Caco-2 (cell line): Measurements from ENCODE around the gene ABCA13. TPM values are rescaled to one million over a fixed set of nuclear protein-coding genes. Genes with fewer than 3 reads are reported as not detected.

ENCODE experiments used
- BruUV-seq: library from RNA; stranded (reverse); fragments of 400-500 nt; replicated peaks from 2 replicates; lab custom pipeline; 2021; lab: Mats Ljungman, UMichigan
- CTCF ChIA-PET: fragments of 300-600 bp; sonication (Branson Sonifier 250); formaldehyde crosslinking; loops from one replicate; lab custom pipeline; 2022; ENCODE audit warnings: antibody characterized with exemption; lab: Charles Lee
- POLR2A ChIA-PET: fragments of 300-600 bp; sonication (Branson Sonifier 250); formaldehyde crosslinking; loops from one replicate; lab custom pipeline; 2022; ENCODE audit warnings: antibody characterized with exemption; lab: Charles Lee
- DNase-seq, 2 experiments: peaks; one replicate each; pipeline versions ENCODE4 v3.0.0 to v3.0.0-alpha.2; 2020 to 2022
- H3K27me3 ChIP-seq: replicated peaks from 2 replicates; pipeline ENCODE4 v1.6.0; 2011; ENCODE audit warnings: low read length; ENCODE audit not compliant: control insufficient read depth, insufficient read depth
- H3K36me3 ChIP-seq: 2 replicates; pipeline ENCODE4 v1.5.1; 2011; ENCODE audit warnings: low read length; ENCODE audit not compliant: control insufficient read depth, insufficient read depth
- H3K4me1 ChIP-seq: fragments of 250-450 bp; sonication (Bioruptor Pico); 2 replicates; pipeline ENCODE4 v1.5.1; 2020; ENCODE audit warnings: mild to moderate bottlenecking
- H3K4me3 ChIP-seq: 2 replicates; pipeline ENCODE4 v1.5.1; 2011; ENCODE audit warnings: low read depth, mild to moderate bottlenecking, control low read depth, low read length
- H3K9me3 ChIP-seq: fragments of 250-450 bp; sonication (Bioruptor Pico); 2 replicates; pipeline ENCODE4 v1.5.1; 2020; ENCODE audit warnings: mild to moderate bottlenecking, moderate library complexity
- H3K27ac Mint-ChIP-seq: one replicate; pipeline ENCODE4 v1.8.0; 2022; ENCODE audit warnings: mixed read lengths; ENCODE audit not compliant: unreplicated experiment
- H3K27me3 Mint-ChIP-seq: one replicate; pipeline ENCODE4 v1.8.0; 2022; ENCODE audit warnings: mixed read lengths; ENCODE audit not compliant: insufficient read depth, unreplicated experiment
- H3K36me3 Mint-ChIP-seq: one replicate; pipeline ENCODE4 v1.8.0; 2022; ENCODE audit warnings: mild to moderate bottlenecking, mixed read lengths; ENCODE audit not compliant: insufficient read depth, unreplicated experiment
- H3K4me1 Mint-ChIP-seq: one replicate; pipeline ENCODE4 v1.8.0; 2022; ENCODE audit warnings: low read depth, mixed read lengths; ENCODE audit not compliant: unreplicated experiment
- H3K4me3 Mint-ChIP-seq: one replicate; pipeline ENCODE4 v1.8.0; 2022; ENCODE audit warnings: mild to moderate bottlenecking, moderate library complexity, mixed read lengths; ENCODE audit not compliant: unreplicated experiment
- H3K9me3 Mint-ChIP-seq: one replicate; pipeline ENCODE4 v1.8.0; 2022; ENCODE audit warnings: mixed read lengths; ENCODE audit not compliant: unreplicated experiment
- CTCF ChIP-seq, 2 experiments: fragments of 200-600 bp in 1 of 2; IDR thresholded peaks; 1 replicate in 1 of 2; 2 replicates in 1 of 2; pipeline versions ENCODE4 v1.5.1 to v1.8.0; 2011 to 2022; ENCODE audit warnings: antibody characterized with exemption in 1 of 2, control low read depth in 1 of 2, inconsistent platforms in 1 of 2, low read depth in 1 of 2, low read length in 1 of 2, mild to moderate bottlenecking in 1 of 2, moderate library complexity in 1 of 2; ENCODE audit not compliant: insufficient read depth in 1 of 2, severe bottlenecking in 1 of 2, unreplicated experiment in 1 of 2
- intact Hi-C: fragments of 100-400 bp; cut with micrococcal nuclease; formaldehyde crosslinking; loops from one replicate; pipeline ENCODE4 v1.10.0; 2022; ENCODE audit not compliant: unreplicated experiment
- total RNA-seq: library from RNA; stranded (reverse); gene quantifications from 2 replicates; pipeline ENCODE4 v1.2.3, GENCODE V29; 2022

Gene ABCA13
- total RNA-seq, 1 experiment from 2014 or later = 0.07 TPM

- Mint-ChIP-seq H3K27ac (no peak overlapping the region), H3K27me3 (no peaks in the 10 kb centered on the region), H3K36me3 (no peaks in the 10 kb centered on the region), H3K9me3 (no peaks in the 10 kb centered on the region), H3K4me3 (no peak overlapping the region), H3K4me1 (no peaks in the 10 kb centered on the region)
- no peak overlapping the region for H3K4me3 ChIP-seq
- BruUV-seq = no TSS peak
- H3K9me3 ChIP-seq = peaks cover 3% of the 10 kb centered on the region; the same call in 1 of the 2 replicates
- DNase-seq = no peak
- ChIA-PET CTCF (no interaction called here), POLR2A (no interaction called here)
- no peaks in the 10 kb centered on the region for H3K36me3 ChIP-seq
- intact Hi-C loops = no loop called here
- TF ChIP-seq CTCF (IDR thresholded peaks at IDR 0.05; ENCODE audit: insufficient read depth in 1 of 2, low read depth in 1 of 2, low read length in 1 of 2, severe bottlenecking in 1 of 2, unreplicated experiment in 1 of 2) = no peak
- no peaks in the 10 kb centered on the region for H3K27me3 ChIP-seq
- no peaks in the 10 kb centered on the region for H3K4me1 ChIP-seq
Observed at GRCh38 chr7:48660306-48660870, 489.1 kb downstream of the ABCA13 start.

- no TSS peak for BruUV-seq
- H3K36me3 Mint-ChIP-seq = no peaks in the 10 kb centered on the region
- H3K27ac Mint-ChIP-seq = no peak overlapping the region
- POLR2A ChIA-PET = no interaction called here
- H3K4me3 ChIP-seq = no peak overlapping the region
- H3K4me3 Mint-ChIP-seq = no peak overlapping the region
- H3K9me3 ChIP-seq = peaks cover 3% of the 10 kb centered on the region; the same call in 1 of the 2 replicates
- no peak for DNase-seq
- H3K27me3 Mint-ChIP-seq = no peaks in the 10 kb centered on the region
- H3K4me1 Mint-ChIP-seq = no peaks in the 10 kb centered on the region
- no peaks in the 10 kb centered on the region for H3K36me3 ChIP-seq
- H3K4me1 ChIP-seq = no peaks in the 10 kb centered on the region
- no peaks in the 10 kb centered on the region for H3K27me3 ChIP-seq
- no peaks in the 10 kb centered on the region for H3K9me3 Mint-ChIP-seq
- no peak for TF ChIP-seq CTCF (IDR thresholded peaks at IDR 0.05; ENCODE audit: insufficient read depth in 1 of 2, low read depth in 1 of 2, low read length in 1 of 2, severe bottlenecking in 1 of 2, unreplicated experiment in 1 of 2)
- CTCF ChIA-PET = no interaction called here
- intact Hi-C loops = no loop called here
Observed at GRCh38 chr7:48664241-48664640, 493.0 kb downstream of the ABCA13 start.

- H3K9me3 Mint-ChIP-seq = no peaks in the 10 kb centered on the region
- Histone ChIP-seq H3K4me1 (no peaks in the 10 kb centered on the region), H3K27me3 (no peaks in the 10 kb centered on the region), H3K9me3 (peaks cover 3% of the 10 kb centered on the region; the same call in 1 of the 2 replicates), H3K36me3 (no peaks in the 10 kb centered on the region), H3K4me3 (no peak overlapping the region)
- POLR2A ChIA-PET = no interaction called here
- no peak overlapping the region for H3K4me3 Mint-ChIP-seq
- TF ChIP-seq CTCF (IDR thresholded peaks at IDR 0.05; ENCODE audit: insufficient read depth in 1 of 2, low read depth in 1 of 2, low read length in 1 of 2, severe bottlenecking in 1 of 2, unreplicated experiment in 1 of 2) = no peak
- no peaks in the 10 kb centered on the region for H3K27me3 Mint-ChIP-seq
- H3K36me3 Mint-ChIP-seq = no peaks in the 10 kb centered on the region
- DNase-seq = no peak
- BruUV-seq = no TSS peak
- no peak overlapping the region for H3K27ac Mint-ChIP-seq
- intact Hi-C loops = no loop called here
- CTCF ChIA-PET = no interaction called here
- H3K4me1 Mint-ChIP-seq = no peaks in the 10 kb centered on the region
Observed at GRCh38 chr7:48665353-48666135, 494.3 kb downstream of the ABCA13 start.
